Endometrial microvascular endothelial cells (primary cell): ENCODE data around the gene TANC1. TPM values are rescaled to one million over a fixed set of nuclear protein-coding genes. Genes with fewer than 3 reads are reported as not detected.

ENCODE experiments used
- in situ Hi-C: cut with HindIII; loops from 2 replicates; pipeline ENCODE4 v1.10.0; 2017; ENCODE audit warnings: low sequenced_read_pairs, low pct_unique_long_range_greater_than_20kb; ENCODE audit errors: inconsistent ontology term
- total RNA-seq: library from RNA; depleted of rRNA; stranded (reverse); fragments of >200 nt; gene quantifications from one replicate; pipeline ENCODE4 v1.2.3, GENCODE V29; 2015; ENCODE audit errors: inconsistent ontology term

TANC1 gene
- total RNA-seq, result 49.7 TPM

- in situ Hi-C loops, result no loop called here
These were observed at the start of gene TANC1 for GRCh38 chr2:158968396-158969161. Gene TANC1, plus strand, starts transcription at chr2:158968640. Its CDS starts 97,271 bp downstream, at chr2:159065911.

DNA sequence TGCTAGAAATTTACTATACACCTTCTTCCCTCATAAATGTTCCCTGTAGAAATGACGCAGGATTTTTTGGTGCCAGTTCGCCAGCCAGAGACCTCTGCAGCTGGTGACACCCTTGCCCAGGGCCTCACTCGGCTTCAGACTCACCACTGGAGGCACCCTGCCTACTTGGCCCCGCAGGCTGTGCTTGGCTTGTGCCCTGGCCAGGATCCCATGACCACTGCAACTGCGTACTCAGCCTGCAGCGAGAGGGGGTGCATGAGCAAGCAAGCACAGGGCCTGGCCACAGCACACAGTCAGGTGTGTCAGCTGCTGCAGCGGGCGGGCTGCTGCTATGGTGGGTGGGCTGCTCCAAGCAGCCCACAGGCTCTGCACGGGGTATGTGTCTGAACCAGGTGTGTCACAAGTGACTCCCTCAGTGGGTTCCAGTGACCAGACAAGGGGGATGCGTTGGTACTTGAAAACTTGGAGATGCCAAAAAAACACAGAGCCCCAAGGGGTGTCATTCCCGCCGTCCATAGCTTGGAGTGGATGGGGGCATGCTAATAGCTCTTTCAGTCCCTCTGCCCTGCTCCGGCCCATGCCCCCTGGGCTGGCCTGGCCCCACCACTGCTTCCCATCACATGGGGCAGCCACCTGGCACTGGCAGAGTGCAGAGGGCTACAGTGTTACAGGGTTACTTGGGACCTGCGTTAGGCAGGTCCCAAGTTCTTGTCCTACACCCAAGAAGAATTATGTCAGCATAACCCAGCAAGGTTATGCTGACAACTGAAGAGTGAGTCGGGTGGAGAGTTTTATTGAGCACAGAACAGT lies 46.6 kb upstream of the TANC1 start:
- in situ Hi-C loops, result no loop called here

GRCh38 chr2:158922601-158923000 lies 45.8 kb upstream of the TANC1 start:
- in situ Hi-C loops, result no loop called here

- in situ Hi-C loops, result no loop called here
These were observed 45.3 kb upstream of the TANC1 start for GRCh38 chr2:158923180-158923594.

DNA sequence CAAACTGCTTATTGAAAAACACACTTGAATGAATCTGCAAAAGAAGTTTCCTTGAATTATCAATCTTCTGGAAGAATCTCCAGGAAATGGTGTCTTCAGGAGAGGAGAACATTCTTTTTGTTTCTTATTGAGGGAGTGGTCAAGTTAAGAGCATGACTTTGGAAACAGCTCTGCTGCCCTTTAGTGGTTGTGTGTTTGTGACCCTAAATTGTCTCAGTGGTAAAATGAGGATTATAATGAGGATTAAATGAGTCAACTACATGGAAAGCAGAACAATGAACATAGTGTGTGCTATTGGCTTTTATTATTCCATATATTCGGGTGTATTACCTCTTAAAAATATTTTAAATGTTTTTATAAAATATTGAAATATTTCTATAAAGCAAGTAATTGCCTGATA lies 44.8 kb upstream of the TANC1 start:
- in situ Hi-C loops, result no loop called here

GRCh38 chr2:158926478-158926948 lies 41.9 kb upstream of the TANC1 start:
- in situ Hi-C loops, result no loop called here

GRCh38 chr2:158928515-158928914 lies 39.9 kb upstream of the TANC1 start:
- in situ Hi-C loops, result no loop called here

DNA sequence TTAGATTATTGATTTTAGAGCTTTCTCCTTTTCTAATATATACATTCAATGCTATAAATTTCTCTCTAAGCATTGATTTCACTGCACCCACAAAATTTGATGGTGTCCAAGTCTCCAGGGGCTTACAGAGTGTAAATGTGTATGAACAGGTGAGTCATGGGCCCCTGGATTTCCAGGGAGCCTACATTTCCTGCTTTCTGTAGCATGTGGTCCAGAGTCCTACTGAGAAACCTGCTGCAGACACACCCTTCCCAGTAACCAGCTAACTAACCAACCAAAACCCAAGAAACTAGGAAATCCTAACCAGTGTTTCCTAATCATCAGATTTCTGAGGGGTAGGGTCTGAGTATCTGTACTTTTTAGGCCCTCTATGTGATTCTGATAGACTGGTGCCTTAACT lies 39.5 kb upstream of the TANC1 start:
- in situ Hi-C loops, result no loop called here

DNA sequence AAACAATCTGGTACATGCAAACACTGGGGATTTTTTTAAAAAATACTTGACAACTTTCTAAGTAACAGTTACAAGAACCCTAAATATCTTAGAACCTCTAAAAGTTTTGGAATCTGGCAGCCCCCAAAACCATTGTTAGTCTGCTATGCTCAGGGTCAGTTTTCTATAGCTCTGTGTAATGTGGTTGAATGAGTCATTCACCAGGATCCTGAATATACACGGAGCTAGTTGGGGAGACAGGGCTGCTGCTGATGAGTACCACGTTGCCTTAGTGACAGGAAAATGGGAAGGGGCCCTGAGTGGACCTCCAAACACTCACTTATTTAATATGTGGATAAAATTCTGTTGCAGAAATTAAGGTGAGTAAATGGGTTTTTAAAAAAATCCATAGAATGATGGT lies 36.9 kb upstream of the TANC1 start:
- in situ Hi-C loops, result no loop called here

GRCh38 chr2:158932131-158932645 lies 36.3 kb upstream of the TANC1 start:
- in situ Hi-C loops, result no loop called here

- in situ Hi-C loops, result no loop called here
These were observed 34.3 kb upstream of the TANC1 start for GRCh38 chr2:158934170-158934569.

DNA sequence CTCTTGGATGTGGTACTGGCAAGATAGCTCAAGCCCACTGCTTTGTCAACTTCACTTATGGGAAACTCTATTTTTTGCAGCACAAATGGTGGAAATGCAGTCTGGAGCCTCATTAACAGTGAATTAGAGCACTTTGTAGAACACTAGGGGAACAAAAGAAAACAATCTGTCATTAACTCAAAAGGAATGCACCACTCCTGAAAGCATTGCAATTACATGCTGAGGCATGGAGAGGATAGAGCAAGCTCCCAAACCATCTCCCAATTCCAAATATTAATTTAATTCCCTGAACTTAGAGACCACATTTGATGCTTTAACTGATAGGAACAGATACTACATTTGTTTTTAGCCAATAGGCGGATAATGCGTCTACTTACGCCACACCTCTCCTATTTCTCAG lies 32.8 kb upstream of the TANC1 start:
- in situ Hi-C loops, result no loop called here

- in situ Hi-C loops, result no loop called here
These were observed 31.5 kb upstream of the TANC1 start for GRCh38 chr2:158936978-158937377.

- in situ Hi-C loops, result no loop called here
These were observed 28.1 kb upstream of the TANC1 start for GRCh38 chr2:158940356-158940755.

DNA sequence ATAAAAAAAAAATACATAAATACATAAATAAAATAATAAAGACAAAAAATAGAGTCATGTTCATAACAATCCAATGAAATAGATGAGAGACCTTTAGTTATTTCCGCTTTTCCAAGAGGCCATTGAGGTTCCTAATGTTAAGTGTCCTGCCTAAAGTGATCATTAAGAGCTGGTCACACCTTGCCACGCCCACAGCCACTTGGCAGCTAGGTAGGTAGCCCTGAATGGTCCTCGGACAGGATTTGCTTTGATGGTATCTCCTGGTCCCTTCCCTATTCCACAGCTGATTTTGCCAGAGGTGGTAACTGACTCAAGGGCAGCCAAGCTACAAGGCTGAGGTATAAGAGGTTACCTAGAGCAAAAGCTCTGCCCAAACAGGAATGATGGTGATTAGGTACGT lies 24.5 kb upstream of the TANC1 start:
- in situ Hi-C loops, result no loop called here

- in situ Hi-C loops, result no loop called here
These were observed 19.3 kb upstream of the TANC1 start for GRCh38 chr2:158948964-158949699.

- in situ Hi-C loops, result no loop called here
These were observed 15.0 kb upstream of the TANC1 start for GRCh38 chr2:158953454-158953853.

GRCh38 chr2:158953926-158954763 lies 14.3 kb upstream of the TANC1 start:
- in situ Hi-C loops, result no loop called here
